HepG2 (cell line): ENCODE results near the gene PEA15.

Experiments
- CTCF ChIP-seq: sonication (generic); formaldehyde crosslinking; IDR thresholded peaks from 2 replicates; pipeline ENCODE4 v1.5.0; 2020; ENCODE audit warnings: mild to moderate bottlenecking, missing genetic modification reagents, moderate library complexity
- ELK4 ChIP-seq: sonication (generic); formaldehyde crosslinking; IDR thresholded peaks from 2 replicates; pipeline ENCODE4 v1.9.0; 2021; ENCODE audit warnings: missing genetic modification reagents, borderline replicate concordance
- GABPA ChIP-seq, 2 experiments: IDR thresholded peaks; 2 replicates each; pipeline ENCODE4 v1.6.1; 2011 to 2016; ENCODE audit warnings: low read depth in 2 of 2, low read length in 1 of 2, missing biosample characterization in 1 of 2, missing genetic modification characterization in 1 of 2
- IRF9 ChIP-seq: sonication (generic); formaldehyde crosslinking; IDR thresholded peaks from 2 replicates; pipeline ENCODE4 v1.8.0; 2022; ENCODE audit warnings: missing genetic modification reagents, mild to moderate bottlenecking, borderline replicate concordance
- ISX ChIP-seq: sonication (generic); formaldehyde crosslinking; conservative IDR thresholded peaks from 2 replicates; pipeline ENCODE4 v1.5.0; 2020; ENCODE audit warnings: missing genetic modification reagents
- KDM5B ChIP-seq: sonication (generic); formaldehyde crosslinking; IDR thresholded peaks from 2 replicates; pipeline ENCODE4 v1.4.0; 2020; ENCODE audit warnings: missing genetic modification reagents, mild to moderate bottlenecking, borderline replicate concordance
- MAX ChIP-seq: IDR thresholded peaks from 2 replicates; pipeline ENCODE4 v1.6.1; 2012; ENCODE audit warnings: inconsistent platforms
- POLR2A ChIP-seq, 2 experiments: IDR thresholded peaks; 2 replicates each; pipeline ENCODE4 v1.6.1; 2011; ENCODE audit warnings: low read depth in 2 of 2, low read length in 2 of 2, mild to moderate bottlenecking in 1 of 2, moderate library complexity in 1 of 2; ENCODE audit not compliant: insufficient read depth in 1 of 2
- REPIN1 ChIP-seq: sonication (generic); formaldehyde crosslinking; IDR thresholded peaks from 2 replicates; pipeline ENCODE4 v1.8.0; 2022; ENCODE audit warnings: missing genetic modification reagents, low read depth, mild to moderate bottlenecking, borderline replicate concordance
- RFX1 ChIP-seq: fragments of 450-650 bp; IDR thresholded peaks from 2 replicates; pipeline ENCODE4 v1.6.1; 2017
- STAT6 ChIP-seq: sonication (generic); formaldehyde crosslinking; IDR thresholded peaks from 2 replicates; pipeline ENCODE4 v1.4.0; 2020; ENCODE audit warnings: missing genetic modification reagents, mild to moderate bottlenecking, borderline replicate concordance
- ZBTB10 ChIP-seq: sonication (generic); formaldehyde crosslinking; IDR thresholded peaks from 2 replicates; pipeline ENCODE4 v1.4.0; 2020; ENCODE audit warnings: missing genetic modification reagents, borderline replicate concordance
- ZNF776 ChIP-seq: sonication (generic); formaldehyde crosslinking; IDR thresholded peaks from 2 replicates; pipeline ENCODE4 v1.4.0; 2020; ENCODE audit warnings: mild to moderate bottlenecking, missing genetic modification reagents

- TF ChIP-seq STAT6 (no peak), ISX (CRISPR knock-in tag) (no peak), RFX1 (no peak), ZNF776 (no peak), ELK4 (CRISPR knock-in tag) (no peak), REPIN1 (CRISPR knock-in tag) (no peak), CTCF (CRISPR knock-in tag) (no peak), IRF9 (CRISPR knock-in tag) (no peak), ZBTB10 (CRISPR knock-in tag) (no peak), GABPA (IDR thresholded peaks at IDR 0.05; ENCODE audit: low read depth, low read length) (no peak), GABPA (CRISPR knock-in tag; IDR thresholded peaks at IDR 0.05; ENCODE audit: low read depth) (no peak), KDM5B (CRISPR knock-in tag) (no peak), MAX (no peak), POLR2A (IDR thresholded peaks at IDR 0.05; ENCODE audit: insufficient read depth in 1 of 2, low read depth in 2 of 2, low read length in 2 of 2) (no peak)
Measured at GRCh38 chr1:160189649-160190625, 15.2 kb upstream of the PEA15 start, which contains the start of gene CASQ1.
